ENCODE data around the gene C11orf21.

Gene C11orf21

DNA sequence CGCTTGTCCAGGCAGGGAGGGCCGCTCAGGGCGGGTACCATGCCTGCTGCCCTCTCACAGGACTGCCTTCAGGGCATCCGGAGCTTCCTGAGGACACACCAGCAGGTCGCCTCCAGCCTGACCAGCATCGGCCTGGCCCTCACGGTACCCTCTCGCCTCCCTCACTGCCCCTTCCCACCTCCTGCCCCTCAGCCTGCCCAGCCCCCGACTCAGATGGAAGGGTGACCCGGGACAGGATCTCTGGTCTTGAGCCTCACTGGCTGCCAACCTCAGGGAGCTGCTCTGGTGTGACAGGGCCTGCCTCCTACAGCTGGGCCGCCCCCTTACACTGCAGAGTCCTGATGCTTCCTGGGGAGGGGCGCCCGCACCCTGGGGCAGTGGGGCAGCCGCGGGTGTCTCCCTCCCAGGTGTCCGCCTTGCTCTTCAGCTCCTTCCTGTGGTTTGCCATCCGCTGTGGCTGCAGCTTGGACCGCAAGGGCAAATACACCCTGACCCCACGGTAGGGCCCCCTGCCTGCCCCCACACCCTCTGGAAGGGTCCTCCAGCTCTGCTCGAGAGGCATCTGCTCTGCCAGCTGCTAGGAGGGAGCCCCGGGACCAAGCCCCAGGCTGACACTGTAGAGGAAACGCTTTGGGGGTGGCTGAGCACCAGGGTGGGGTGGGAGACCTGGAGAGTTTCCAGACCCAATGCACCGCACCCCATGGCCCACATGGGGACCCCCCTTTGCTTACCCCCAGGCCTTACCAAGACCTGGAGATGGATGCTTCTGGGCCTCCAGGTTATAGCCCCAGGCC is 14.6 kb upstream of the C11orf21 start:
- H3K9ac ChIP-seq (ENCODE audit: insufficient read length, low read depth): no peak overlapping the region
- peaks cover 23% of the 10 kb centered on the region for H3K4me1 ChIP-seq (ENCODE audit: insufficient read depth, insufficient read length)
- TF ChIP-seq YY1 (IDR thresholded peaks at IDR 0.05; ENCODE audit: insufficient read depth, insufficient read length) (no peak), ZNF274 (IDR thresholded peaks at IDR 0.05; ENCODE audit: low read depth, low read length) (no peak)
- H3K36me3 ChIP-seq (ENCODE audit: insufficient read depth, insufficient read length, low read length): no peaks in the 10 kb centered on the region
- no peaks in the 10 kb centered on the region for H3K9me3 ChIP-seq (ENCODE audit: insufficient read depth, low read length)
- DNase-seq (ENCODE audit: low read depth, low spot score): no peak
- no peak overlapping the region for H3K4me3 ChIP-seq (ENCODE audit: insufficient read length, low read depth)
- no peaks in the 10 kb centered on the region for H3K27me3 ChIP-seq (ENCODE audit: insufficient read depth, insufficient read length)

DNA sequence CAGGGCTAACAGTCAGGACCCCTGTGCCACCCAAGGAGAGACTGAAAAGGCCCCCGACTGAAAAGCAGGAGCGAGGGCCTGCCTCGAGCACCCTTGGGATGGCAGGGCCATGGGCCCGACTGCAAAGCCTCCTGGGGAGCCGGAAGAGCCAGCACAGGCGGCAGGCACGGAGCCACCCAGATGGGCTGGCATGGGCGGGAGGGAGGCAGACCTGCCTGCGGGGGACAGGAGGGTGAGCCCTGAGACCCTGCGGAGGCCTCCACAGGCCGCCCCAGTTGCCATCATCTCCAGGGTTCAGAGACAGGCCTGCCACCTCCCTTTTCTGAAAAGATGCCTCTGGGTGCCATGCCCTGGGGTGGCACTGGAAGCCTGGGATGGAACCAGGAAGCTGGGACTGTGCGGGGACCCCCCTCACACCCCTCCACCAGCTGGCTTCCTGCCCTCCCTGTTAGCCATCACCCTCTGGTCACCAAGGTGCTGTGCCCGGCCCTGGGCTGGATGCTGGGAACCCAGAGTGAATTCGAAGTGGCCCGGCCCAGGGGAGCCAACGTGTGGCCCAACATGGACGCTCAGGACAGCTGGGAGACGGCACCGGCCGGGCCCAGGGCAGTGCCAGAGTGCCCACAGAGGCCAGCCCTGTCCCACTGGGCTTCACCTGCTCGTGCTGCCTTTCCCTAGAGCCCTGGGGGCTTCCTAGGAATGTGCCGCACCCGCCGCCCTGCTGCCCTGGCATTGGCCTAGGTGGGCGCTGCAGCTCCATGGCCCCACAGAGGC is 13.9 kb upstream of the C11orf21 start:
- Histone ChIP-seq H3K4me1 (ENCODE audit: insufficient read depth, insufficient read length) (peaks cover 28% of the 10 kb centered on the region), H3K4me3 (ENCODE audit: insufficient read length, low read depth) (no peak overlapping the region), H3K9ac (ENCODE audit: insufficient read length, low read depth) (no peak overlapping the region), H3K9me3 (ENCODE audit: insufficient read depth, low read length) (no peaks in the 10 kb centered on the region), H3K36me3 (ENCODE audit: insufficient read depth, insufficient read length, low read length) (no peaks in the 10 kb centered on the region), H3K27me3 (ENCODE audit: insufficient read depth, insufficient read length) (no peaks in the 10 kb centered on the region)
- no peak for TF ChIP-seq SUZ12 (IDR thresholded peaks at IDR 0.05; ENCODE audit: extremely low read depth, insufficient read depth, insufficient read length)
- no peak for TF ChIP-seq YY1 (IDR thresholded peaks at IDR 0.05; ENCODE audit: insufficient read depth, insufficient read length)
- TF ChIP-seq ZNF274 (IDR thresholded peaks at IDR 0.05; ENCODE audit: low read depth, low read length): no peak
- DNase-seq (ENCODE audit: low read depth, low spot score): no peak

GRCh38 chr11:2314525-2315394 is 13.0 kb upstream of the C11orf21 start:
- no peaks in the 10 kb centered on the region for H3K27me3 ChIP-seq (ENCODE audit: insufficient read depth, insufficient read length)
- H3K4me3 ChIP-seq (ENCODE audit: insufficient read length, low read depth): no peak overlapping the region
- H3K36me3 ChIP-seq (ENCODE audit: insufficient read depth, insufficient read length, low read length): no peaks in the 10 kb centered on the region
- H3K4me1 ChIP-seq (ENCODE audit: insufficient read depth, insufficient read length): peaks cover 28% of the 10 kb centered on the region
- no peak for DNase-seq (ENCODE audit: low read depth, low spot score)
- H3K9me3 ChIP-seq (ENCODE audit: insufficient read depth, low read length): no peaks in the 10 kb centered on the region
- H3K9ac ChIP-seq (ENCODE audit: insufficient read length, low read depth): peak overlapping the region; percentile 21
- no peak for TF ChIP-seq ZNF274 (IDR thresholded peaks at IDR 0.05; ENCODE audit: low read depth, low read length)
- no peak for TF ChIP-seq YY1 (IDR thresholded peaks at IDR 0.05; ENCODE audit: insufficient read depth, insufficient read length)
- no peak for TF ChIP-seq SUZ12 (IDR thresholded peaks at IDR 0.05; ENCODE audit: extremely low read depth, insufficient read depth, insufficient read length)

- Histone ChIP-seq H3K9ac (ENCODE audit: insufficient read length, low read depth) (no peak overlapping the region), H3K36me3 (ENCODE audit: insufficient read depth, insufficient read length, low read length) (no peaks in the 10 kb centered on the region), H3K27me3 (ENCODE audit: insufficient read depth, insufficient read length) (no peaks in the 10 kb centered on the region), H3K4me3 (ENCODE audit: insufficient read length, low read depth) (no peak overlapping the region), H3K9me3 (ENCODE audit: insufficient read depth, low read length) (no peaks in the 10 kb centered on the region), H3K4me1 (ENCODE audit: insufficient read depth, insufficient read length) (peaks cover 28% of the 10 kb centered on the region)
- no peak for DNase-seq (ENCODE audit: low read depth, low spot score)
- TF ChIP-seq SUZ12 (IDR thresholded peaks at IDR 0.05; ENCODE audit: extremely low read depth, insufficient read depth, insufficient read length): no peak
- no peak for TF ChIP-seq ZNF274 (IDR thresholded peaks at IDR 0.05; ENCODE audit: low read depth, low read length)
- no peak for TF ChIP-seq YY1 (IDR thresholded peaks at IDR 0.05; ENCODE audit: insufficient read depth, insufficient read length)
These were observed 12.4 kb upstream of the C11orf21 start for GRCh38 chr11:2314136-2314524.

DNA sequence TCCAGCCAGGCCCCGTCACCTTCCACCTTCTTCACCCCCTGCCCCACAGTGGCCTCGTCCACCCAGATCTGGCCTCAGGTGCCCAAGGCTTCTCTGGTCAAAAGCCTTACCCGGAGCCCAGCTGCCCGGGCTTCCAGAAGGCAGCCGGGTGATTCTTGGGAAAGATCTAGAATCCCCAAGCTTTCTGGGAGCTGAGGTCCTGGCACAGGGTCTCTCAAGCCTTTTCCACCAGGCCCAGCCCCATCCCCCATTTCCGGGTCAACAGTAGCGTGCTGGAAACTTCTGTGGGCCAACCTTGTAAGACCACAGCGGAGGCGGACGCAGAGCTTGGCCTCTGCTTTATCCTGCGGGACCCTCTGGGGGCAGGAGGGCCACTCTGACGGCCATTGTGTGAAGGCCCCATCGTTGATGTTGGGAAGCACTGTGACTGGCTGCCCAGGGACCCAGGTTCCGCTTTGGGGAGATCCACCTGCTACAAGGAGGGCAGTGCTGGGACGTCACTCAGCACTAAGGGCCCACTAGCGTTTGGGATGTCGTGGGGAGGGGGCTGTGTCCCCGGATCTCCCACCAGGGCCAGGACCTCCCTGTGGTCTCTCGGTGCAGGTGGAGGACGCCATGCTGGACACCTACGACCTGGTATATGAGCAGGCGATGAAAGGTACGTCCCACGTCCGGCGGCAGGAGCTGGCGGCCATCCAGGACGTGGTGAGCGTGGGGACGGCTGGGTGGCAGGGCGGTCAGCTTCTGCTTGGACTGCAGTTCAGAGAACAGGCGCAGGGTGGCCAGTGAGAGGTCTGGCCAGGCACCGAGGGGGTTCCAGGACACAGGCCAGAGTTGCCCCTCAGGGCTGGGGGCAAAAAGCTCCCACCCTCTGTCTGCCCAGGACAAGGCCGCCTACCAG is 11.6 kb upstream of the C11orf21 start:
- no peak for TF ChIP-seq SUZ12 (IDR thresholded peaks at IDR 0.05; ENCODE audit: extremely low read depth, insufficient read depth, insufficient read length)
- TF ChIP-seq YY1 (IDR thresholded peaks at IDR 0.05; ENCODE audit: insufficient read depth, insufficient read length): no peak
- no peak for TF ChIP-seq ZNF274 (IDR thresholded peaks at IDR 0.05; ENCODE audit: low read depth, low read length)
- Histone ChIP-seq H3K9ac (ENCODE audit: insufficient read length, low read depth) (peak overlapping the region; percentile 21), H3K27me3 (ENCODE audit: insufficient read depth, insufficient read length) (no peaks in the 10 kb centered on the region), H3K4me1 (ENCODE audit: insufficient read depth, insufficient read length) (peaks cover 31% of the 10 kb centered on the region), H3K4me3 (ENCODE audit: insufficient read length, low read depth) (no peak overlapping the region), H3K36me3 (ENCODE audit: insufficient read depth, insufficient read length, low read length) (no peaks in the 10 kb centered on the region), H3K9me3 (ENCODE audit: insufficient read depth, low read length) (no peaks in the 10 kb centered on the region)
- DNase-seq (ENCODE audit: low read depth, low spot score): no peak

DNA sequence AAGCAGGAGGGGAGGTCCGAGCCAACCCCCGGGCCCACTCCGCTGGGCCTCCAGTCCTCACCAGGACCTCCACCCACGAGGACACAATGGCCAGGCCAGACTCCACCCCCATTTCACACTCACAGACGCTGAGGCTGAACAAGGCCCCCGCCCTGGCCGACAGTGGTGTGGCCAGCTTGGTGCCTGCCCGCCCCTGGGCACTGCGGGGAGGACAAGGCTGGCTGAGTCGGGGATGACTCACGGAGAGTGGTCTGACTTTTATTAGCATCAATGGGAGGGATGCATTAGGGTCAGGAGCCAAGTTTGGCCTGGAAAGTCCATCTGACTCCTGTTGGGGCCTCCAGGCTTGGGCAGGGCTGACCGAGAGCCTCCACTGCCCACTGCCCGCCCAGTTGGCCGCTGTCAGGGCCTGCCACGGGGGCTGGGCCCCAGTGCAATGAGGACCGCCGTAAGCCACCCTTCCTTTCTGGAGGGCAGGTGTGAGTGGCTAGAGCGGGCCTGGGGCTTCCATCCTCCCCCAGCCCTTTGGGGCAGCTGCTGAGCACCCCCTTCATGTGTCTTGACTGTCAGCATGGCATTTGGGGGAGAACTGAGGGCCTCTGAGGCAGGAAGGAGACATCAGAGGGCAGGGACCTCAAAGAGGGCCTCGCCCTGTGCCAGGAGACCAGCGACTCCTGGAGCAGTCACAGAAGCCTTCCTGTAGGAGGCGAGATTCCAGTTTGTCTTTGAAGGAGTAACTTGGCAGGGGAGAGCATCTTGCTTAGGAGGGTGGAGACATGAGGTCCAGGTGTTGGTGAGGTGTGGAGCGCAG is 10.7 kb upstream of the C11orf21 start:
- Histone ChIP-seq H3K9ac (ENCODE audit: insufficient read length, low read depth) (peak overlapping the region; percentile 10), H3K27me3 (ENCODE audit: insufficient read depth, insufficient read length) (no peaks in the 10 kb centered on the region), H3K9me3 (ENCODE audit: insufficient read depth, low read length) (no peaks in the 10 kb centered on the region), H3K4me1 (ENCODE audit: insufficient read depth, insufficient read length) (peaks cover 31% of the 10 kb centered on the region), H3K4me3 (ENCODE audit: insufficient read length, low read depth) (no peak overlapping the region), H3K36me3 (ENCODE audit: insufficient read depth, insufficient read length, low read length) (no peaks in the 10 kb centered on the region)
- DNase-seq (ENCODE audit: low read depth, low spot score): no peak
- TF ChIP-seq ZNF274 (IDR thresholded peaks at IDR 0.05; ENCODE audit: low read depth, low read length) (no peak), SUZ12 (IDR thresholded peaks at IDR 0.05; ENCODE audit: extremely low read depth, insufficient read depth, insufficient read length) (no peak), YY1 (IDR thresholded peaks at IDR 0.05; ENCODE audit: insufficient read depth, insufficient read length) (no peak)

Data from NT2/D1 (cell line).